HEK293T (cell line): ENCODE results near the gene ADGRF1.

ENCODE experiments used
- CTCF ChIA-PET: fragments of 350-600 bp; formaldehyde crosslinking; extraction: SDS; loops from one replicate; lab custom pipeline; 2021; ENCODE audit warnings: antibody characterized with exemption, inconsistent platforms; lab: Yijun Ruan, JAX
- POLR2A ChIA-PET: fragments of 350-600 bp; formaldehyde crosslinking; extraction: SDS; loops from one replicate; lab custom pipeline; 2020; ENCODE audit warnings: antibody characterized with exemption, inconsistent platforms; lab: Yijun Ruan, JAX
- DNase-seq: peaks from one replicate; pipeline ENCODE4 v3.0.0; 2012; ENCODE audit warnings: mixed read lengths; ENCODE audit errors: extremely low spot score
- ARNT ChIP-seq: fragments of 450-650 bp; IDR thresholded peaks from 2 replicates; pipeline ENCODE4 v1.6.1; 2017; ENCODE audit warnings: mild to moderate bottlenecking
- BHLHE40 ChIP-seq: fragments of 450-650 bp; IDR thresholded peaks from 2 replicates; pipeline ENCODE4 v1.6.1; 2016; ENCODE audit warnings: mild to moderate bottlenecking, moderate library complexity, borderline replicate concordance
- CTBP1 ChIP-seq: fragments of 450-650 bp; IDR thresholded peaks from 2 replicates; pipeline ENCODE4 v1.6.1; 2016; ENCODE audit warnings: borderline replicate concordance
- ELF4 ChIP-seq: fragments of 450-650 bp; IDR thresholded peaks from 2 replicates; pipeline ENCODE4 v1.6.1; 2017; ENCODE audit warnings: antibody characterized with exemption
- FOXA1 ChIP-seq: fragments of 450-650 bp; IDR thresholded peaks from 2 replicates; pipeline ENCODE4 v1.6.1; 2016; ENCODE audit warnings: mild to moderate bottlenecking
- FOXK2 ChIP-seq: fragments of 450-650 bp; IDR thresholded peaks from 2 replicates; pipeline ENCODE4 v1.6.1; 2016; ENCODE audit warnings: mild to moderate bottlenecking
- FOXM1 ChIP-seq: fragments of 450-650 bp; IDR thresholded peaks from 2 replicates; pipeline ENCODE4 v1.6.1; 2017; ENCODE audit warnings: mild to moderate bottlenecking, borderline replicate concordance
- HDGF ChIP-seq: fragments of 450-650 bp; IDR thresholded peaks from 2 replicates; pipeline ENCODE4 v1.6.1; 2017; ENCODE audit warnings: antibody characterized with exemption, borderline replicate concordance
- L3MBTL2 ChIP-seq: fragments of 450-650 bp; conservative IDR thresholded peaks from 2 replicates; pipeline ENCODE4 v1.6.1; 2016; ENCODE audit warnings: mild to moderate bottlenecking
- LEF1 ChIP-seq: fragments of 450-650 bp; IDR thresholded peaks from 2 replicates; pipeline ENCODE4 v1.6.1; 2017; ENCODE audit warnings: mild to moderate bottlenecking, borderline replicate concordance
- NFRKB ChIP-seq: fragments of 450-650 bp; IDR thresholded peaks from 2 replicates; pipeline ENCODE4 v1.6.1; 2016; ENCODE audit warnings: mild to moderate bottlenecking, moderate library complexity
- PKNOX1 ChIP-seq: fragments of 450-650 bp; IDR thresholded peaks from 2 replicates; pipeline ENCODE4 v1.6.1; 2016
- SP1 ChIP-seq: fragments of 450-650 bp; IDR thresholded peaks from 2 replicates; pipeline ENCODE4 v1.6.1; 2017
- SUZ12 ChIP-seq: fragments of 450-650 bp; IDR thresholded peaks from 2 replicates; pipeline ENCODE4 v1.6.1; 2016; ENCODE audit warnings: mild to moderate bottlenecking
- TARDBP ChIP-seq: fragments of 450-650 bp; IDR thresholded peaks from 2 replicates; pipeline ENCODE4 v1.6.1; 2016
- ZNF384 ChIP-seq: fragments of 450-650 bp; IDR thresholded peaks from 2 replicates; pipeline ENCODE4 v1.6.1; 2016

Gene ADGRF1

GRCh38 chr6:46990031-46990644 lies 52.0 kb downstream of the ADGRF1 start:
- CTCF ChIA-PET, result interaction anchor here (0.5 to 1.9 kb wide), 4 partner anchors 27 to 142 kb away, joined by 3 to 7 read pairs (median 4); no protein-coding TSS in a partner anchor
- DNase-seq, result peak; percentile 25
- TF ChIP-seq ZNF384 (no peak), FOXK2 (no peak)
- POLR2A ChIA-PET, result no interaction called here

- ChIA-PET POLR2A (no interaction called here), CTCF (no interaction called here)
- no peak for DNase-seq
- TF ChIP-seq HDGF (no peak), FOXM1 (no peak), LEF1 (no peak), BHLHE40 (no peak), ZNF384 (no peak), CTBP1 (no peak), SP1 (no peak), TARDBP (no peak)
Measured at GRCh38 chr6:46989398-46989797, 52.7 kb downstream of the ADGRF1 start.

GRCh38 chr6:46985943-46986342 lies 56.2 kb downstream of the ADGRF1 start:
- POLR2A ChIA-PET, result no interaction called here
- no peak for DNase-seq
- CTCF ChIA-PET, result interaction anchor here (0.6 to 0.9 kb wide), 2 partner anchors 90 to 309 kb away, joined by 3 to 4 read pairs; no protein-coding TSS in a partner anchor
- TF ChIP-seq ZNF384, result no peak

- TF ChIP-seq PKNOX1 (peak; percentile 41; the same call in 1 of the 2 replicates), ARNT (no peak)
- DNase-seq, result peak; percentile 10
- ChIA-PET POLR2A (no interaction called here), CTCF (interaction anchor here (0.7 to 0.8 kb wide), 2 partner anchors 64 to 240 kb away, joined by 3 read pairs; no protein-coding TSS in a partner anchor)
Measured at GRCh38 chr6:46983007-46983411, 59.1 kb downstream of the ADGRF1 start.

- TF ChIP-seq ELF4 (no peak), ZNF384 (no peak), PKNOX1 (no peak), TARDBP (no peak), FOXK2 (no peak), SP1 (no peak), BHLHE40 (no peak), SUZ12 (no peak), L3MBTL2 (no peak), ARNT (no peak), FOXM1 (no peak), FOXA1 (no peak), LEF1 (no peak), HDGF (no peak), CTBP1 (no peak), NFRKB (no peak)
- ChIA-PET POLR2A (no interaction called here), CTCF (no interaction called here)
Measured at GRCh38 chr6:46979206-46979605, 62.9 kb downstream of the ADGRF1 start.

GRCh38 chr6:46974786-46975185 lies 67.3 kb downstream of the ADGRF1 start:
- TF ChIP-seq SUZ12, result no peak
- no peak for TF ChIP-seq FOXK2
- TF ChIP-seq TARDBP, result no peak
- TF ChIP-seq HDGF, result no peak
- TF ChIP-seq SP1, result no peak
- TF ChIP-seq ZNF384, result no peak
- TF ChIP-seq PKNOX1, result no peak
- TF ChIP-seq NFRKB, result no peak
- no peak for TF ChIP-seq LEF1
- TF ChIP-seq L3MBTL2, result no peak
- ChIA-PET CTCF (no interaction called here), POLR2A (no interaction called here)
- DNase-seq, result no peak

More at GRCh38 chr6:46979206-46979605, 62.9 kb downstream of the ADGRF1 start:
- no peak for DNase-seq

- ChIA-PET POLR2A (no interaction called here), CTCF (interaction anchor here (1.2 kb wide), 1 partner anchor 69 kb away, joined by 3 read pairs; the partner anchor contains the start of gene ADGRF1)
- DNase-seq, result no peak
- TF ChIP-seq ZNF384, result no peak
- no peak for TF ChIP-seq FOXM1
- TF ChIP-seq SP1, result no peak
- no peak for TF ChIP-seq HDGF
- no peak for TF ChIP-seq CTBP1
- TF ChIP-seq TARDBP, result no peak
- no peak for TF ChIP-seq FOXK2
- TF ChIP-seq ELF4, result no peak
- no peak for TF ChIP-seq PKNOX1
- TF ChIP-seq ARNT, result no peak
- no peak for TF ChIP-seq SUZ12
- TF ChIP-seq LEF1, result no peak
- no peak for TF ChIP-seq L3MBTL2
- no peak for TF ChIP-seq BHLHE40
Measured at GRCh38 chr6:46973029-46973428, 69.1 kb downstream of the ADGRF1 start.
